H1 (cell line): ENCODE measurements around the gene STRIP2. TPM values are rescaled to one million over a fixed set of nuclear protein-coding genes. Genes with fewer than 3 reads are reported as not detected.

Experiments
- CTCF ChIA-PET: fragments of 300-600 bp; sonication (Branson Sonifier 250); formaldehyde crosslinking; loops from one replicate; lab custom pipeline; 2021; ENCODE audit not compliant: partially characterized antibody; lab: Charles Lee
- POLR2A ChIA-PET: fragments of 300-600 bp; sonication (Branson Sonifier 250); formaldehyde crosslinking; loops from one replicate; lab custom pipeline; 2021; ENCODE audit warnings: inconsistent platforms; ENCODE audit not compliant: partially characterized antibody; lab: Charles Lee
- DNase-seq, 2 experiments: peaks; one replicate each; pipeline versions ENCODE4 v3.0.0 to v3.0.0-alpha.2; 2010 to 2022; ENCODE audit warnings: low spot score in 2 of 2, low read depth in 1 of 2, mixed read lengths in 1 of 2
- FAIRE-seq: peaks from 2 replicates; lab custom pipeline; 2011; peaks lifted over from hg19 to GRCh38; lab: Jason Lieb, UNC
- H2AFZ ChIP-seq: 2 replicates; pipeline ENCODE4 v1.8.1; 2012; ENCODE audit warnings: low read length, inconsistent platforms
- H2AK5ac ChIP-seq: 2 replicates; pipeline ENCODE4 v1.6.1; 2013; ENCODE audit warnings: low read depth, low read length
- H2BK120ac ChIP-seq: replicated peaks from 2 replicates; pipeline ENCODE3; 2013; ENCODE audit warnings: low read depth, low read length, inconsistent platforms
- H2BK12ac ChIP-seq: 2 replicates; pipeline ENCODE4 v1.6.1; 2013; ENCODE audit warnings: low read depth, low read length
- H2BK15ac ChIP-seq: 2 replicates; pipeline ENCODE4 v1.6.1; 2013; ENCODE audit warnings: low read length
- H2BK20ac ChIP-seq: 2 replicates; pipeline ENCODE4 v1.6.1; 2013; ENCODE audit warnings: low read length
- H2BK5ac ChIP-seq: 2 replicates; pipeline ENCODE4 v1.6.1; 2013; ENCODE audit warnings: low read depth, low read length
- H3K14ac ChIP-seq: 2 replicates; pipeline ENCODE4 v1.6.1; 2013; ENCODE audit warnings: inconsistent platforms; ENCODE audit not compliant: insufficient read length
- H3K18ac ChIP-seq: 2 replicates; pipeline ENCODE4 v1.6.1; 2013; ENCODE audit warnings: low read length; ENCODE audit errors: extremely low read depth
- H3K23ac ChIP-seq: 2 replicates; pipeline ENCODE4 v1.6.1; 2013; ENCODE audit warnings: inconsistent platforms; ENCODE audit not compliant: insufficient read length
- H3K23me2 ChIP-seq: 2 replicates; pipeline ENCODE4 v1.6.1; 2013; ENCODE audit warnings: low read depth, low read length
- H3K27ac ChIP-seq: 2 replicates; pipeline ENCODE4 v1.6.1; 2011; ENCODE audit warnings: low read depth, low read length, inconsistent platforms
- H3K27me3 ChIP-seq, 4 experiments: replicated peaks in 1 of 4; 1 replicate in 1 of 4; 2 replicates in 3 of 4; pipeline versions ENCODE4 v1.6.1 to v1.8.1; 2011 to 2013; ENCODE audit warnings: low read length in 3 of 4, mild to moderate bottlenecking in 3 of 4, inconsistent platforms in 2 of 4, mixed read lengths in 2 of 4, moderate library complexity in 1 of 4; ENCODE audit not compliant: control insufficient read depth in 3 of 4, insufficient read depth in 3 of 4; ENCODE audit errors: extremely low read depth in 1 of 4
- H3K36me3 ChIP-seq, 4 experiments: 2 replicates each; pipeline versions ENCODE4 v1.6.1 to v1.8.1; 2011 to 2013; ENCODE audit warnings: mild to moderate bottlenecking in 4 of 4, low read length in 3 of 4, moderate library complexity in 2 of 4, control low read depth in 1 of 4, inconsistent platforms in 1 of 4; ENCODE audit not compliant: insufficient read depth in 4 of 4, control insufficient read depth in 2 of 4
- H3K4ac ChIP-seq: replicated peaks from 2 replicates; pipeline ENCODE3; 2013; ENCODE audit warnings: low read length, low read depth, mixed read lengths, inconsistent platforms; ENCODE audit not compliant: insufficient read length
- H3K4me1 ChIP-seq, 4 experiments: replicated peaks in 1 of 4; 1 replicate in 1 of 4; 2 replicates in 3 of 4; pipeline versions ENCODE4 v1.6.1 to v1.8.1; 2011 to 2013; ENCODE audit warnings: low read length in 3 of 4, inconsistent platforms in 2 of 4, mixed read lengths in 1 of 4; ENCODE audit not compliant: insufficient read depth in 4 of 4, control insufficient read depth in 3 of 4
- H3K4me2 ChIP-seq, 2 experiments: 2 replicates each; pipeline versions ENCODE4 v1.6.1 to v1.8.1; 2011 to 2013; ENCODE audit warnings: low read depth in 2 of 2, low read length in 2 of 2, control low read depth in 1 of 2, inconsistent platforms in 1 of 2, mild to moderate bottlenecking in 1 of 2; ENCODE audit not compliant: insufficient read depth in 1 of 2
- H3K4me3 ChIP-seq, 4 experiments: fragments of 200-600, 300-600 bp in 1 of 4; sonication (generic), shearing (Covaris generic), sonication (Bioruptor Twin) in 1 of 4; 2 replicates each; pipeline versions ENCODE4 v1.5.1 to v1.8.1; 2011 to 2016; ENCODE audit warnings: low read length in 4 of 4, low read depth in 3 of 4, control low read depth in 2 of 4, inconsistent platforms in 2 of 4, mild to moderate bottlenecking in 2 of 4, mixed read lengths in 1 of 4, moderate library complexity in 1 of 4; ENCODE audit not compliant: insufficient read depth in 2 of 4; ENCODE audit errors: extremely low read depth in 1 of 4
- H3K56ac ChIP-seq: replicated peaks from 2 replicates; pipeline ENCODE3; 2013; ENCODE audit warnings: low read depth, mild to moderate bottlenecking, mixed read lengths, low read length, inconsistent platforms; ENCODE audit not compliant: insufficient read length
- H3K79me1 ChIP-seq: 2 replicates; pipeline ENCODE4 v1.6.1; 2013; ENCODE audit warnings: low read depth, low read length, control low read depth
- H3K79me2 ChIP-seq, 2 experiments: 2 replicates each; pipeline versions ENCODE4 v1.6.1 to v1.8.1; 2012 to 2013; ENCODE audit warnings: low read length in 2 of 2, mild to moderate bottlenecking in 2 of 2, inconsistent platforms in 1 of 2; ENCODE audit not compliant: insufficient read depth in 2 of 2, control insufficient read depth in 1 of 2
- H3K9ac ChIP-seq, 4 experiments: replicated peaks in 1 of 4; 1 replicate in 1 of 4; 2 replicates in 3 of 4; pipeline versions ENCODE4 v1.6.1 to v1.8.1; 2011 to 2013; ENCODE audit warnings: low read depth in 3 of 4, low read length in 3 of 4, control low read depth in 2 of 4, mild to moderate bottlenecking in 2 of 4, moderate library complexity in 2 of 4, inconsistent platforms in 1 of 4; ENCODE audit errors: extremely low read depth in 1 of 4
- H3K9me3 ChIP-seq, 2 experiments: 2 replicates each; pipeline versions ENCODE4 v1.6.1 to v1.8.1; 2012 to 2013; ENCODE audit warnings: mild to moderate bottlenecking in 2 of 2, moderate library complexity in 2 of 2, control low read depth in 1 of 2, inconsistent platforms in 1 of 2, low read depth in 1 of 2, low read length in 1 of 2, mixed read lengths in 1 of 2; ENCODE audit not compliant: insufficient read depth in 2 of 2
- H4K20me1 ChIP-seq, 2 experiments: replicated peaks in 1 of 2; 2 replicates each; pipeline versions ENCODE3 to v1.8.1; 2011 to 2013; ENCODE audit warnings: inconsistent platforms in 2 of 2, low read length in 2 of 2, mild to moderate bottlenecking in 1 of 2; ENCODE audit not compliant: insufficient read depth in 2 of 2, control insufficient read depth in 1 of 2
- H4K5ac ChIP-seq: 2 replicates; pipeline ENCODE4 v1.6.1; 2013; ENCODE audit warnings: low read length, low read depth, mixed read lengths, inconsistent platforms; ENCODE audit not compliant: insufficient read length
- H4K8ac ChIP-seq: 2 replicates; pipeline ENCODE4 v1.8.0; 2013; ENCODE audit warnings: mild to moderate bottlenecking, moderate library complexity, low read length, inconsistent platforms; ENCODE audit not compliant: insufficient read depth; ENCODE audit errors: extremely low read depth
- H4K91ac ChIP-seq: replicated peaks from 2 replicates; pipeline ENCODE3; 2013; ENCODE audit warnings: low read length, mixed read lengths, inconsistent platforms; ENCODE audit not compliant: insufficient read length
- BACH1 ChIP-seq: IDR thresholded peaks from 2 replicates; pipeline ENCODE4 v1.6.1; 2012; ENCODE audit warnings: low read length, improper control_type of control experiment
- CBX8 ChIP-seq: fragments of 300-800, 300-1000 bp; sonication (generic); IDR thresholded peaks from 2 replicates; pipeline ENCODE4 v1.7.1; 2016; ENCODE audit warnings: low read depth, low read length, borderline replicate concordance
- CHD2 ChIP-seq: IDR thresholded peaks from 2 replicates; pipeline ENCODE4 v1.6.1; 2012; ENCODE audit warnings: low read length, improper control_type of control experiment
- WGBS, 2 experiments: shearing (Covaris generic) in 1 of 2; methylation state at CpG; one replicate each; pipeline versions ENCODE4 v1.1.6 to v1.1.7; 2013 to 2015; ENCODE audit warnings: low lambda C conversion rate in 2 of 2, mixed read lengths in 2 of 2, inconsistent platforms in 1 of 2, low coverage in 1 of 2, missing lambda C conversion rate in 1 of 2; ENCODE audit not compliant: insufficient replicate concordance in 2 of 2, insufficient coverage in 1 of 2, insufficient read length in 1 of 2; ENCODE audit errors: extremely low coverage in 1 of 2, missing lambda C conversion rate in 1 of 2; 5-methylcytosine and 5-hydroxymethylcytosine counted together
- polyA plus RNA-seq, 7 experiments: library from polyadenylated mRNA; depleted of rRNA in 3 of 7; stranded (reverse) in 5 of 7; unstranded in 2 of 7; fragments of >200 nt in 5 of 7; fragments of 200-250 nt in 2 of 7; gene quantifications; 1 replicate in 5 of 7; 2 replicates in 1 of 7; 4 replicates in 1 of 7; pipeline versions ENCODE4 v1.2.1 to v1.2.3, GENCODE V29; 2011 to 2013; ENCODE audit warnings: missing spikeins in 2 of 7, mixed read lengths in 2 of 7
- total RNA-seq: library from RNA; stranded (reverse); fragmentation: NEBNext Ultra II Directional; extraction: Animal tissue kit (Norgen Biotek cat#: 25700); gene quantifications from 2 replicates; pipeline ENCODE4 v1.2.1, GENCODE V29; 2021

STRIP2 gene
- total and polyA plus RNA-seq, 2 of the 8 experiments (the other 6 are each of a cell fraction or from before 2014, with no cell fraction given), result 5.3 to 8.2 TPM

DNA sequence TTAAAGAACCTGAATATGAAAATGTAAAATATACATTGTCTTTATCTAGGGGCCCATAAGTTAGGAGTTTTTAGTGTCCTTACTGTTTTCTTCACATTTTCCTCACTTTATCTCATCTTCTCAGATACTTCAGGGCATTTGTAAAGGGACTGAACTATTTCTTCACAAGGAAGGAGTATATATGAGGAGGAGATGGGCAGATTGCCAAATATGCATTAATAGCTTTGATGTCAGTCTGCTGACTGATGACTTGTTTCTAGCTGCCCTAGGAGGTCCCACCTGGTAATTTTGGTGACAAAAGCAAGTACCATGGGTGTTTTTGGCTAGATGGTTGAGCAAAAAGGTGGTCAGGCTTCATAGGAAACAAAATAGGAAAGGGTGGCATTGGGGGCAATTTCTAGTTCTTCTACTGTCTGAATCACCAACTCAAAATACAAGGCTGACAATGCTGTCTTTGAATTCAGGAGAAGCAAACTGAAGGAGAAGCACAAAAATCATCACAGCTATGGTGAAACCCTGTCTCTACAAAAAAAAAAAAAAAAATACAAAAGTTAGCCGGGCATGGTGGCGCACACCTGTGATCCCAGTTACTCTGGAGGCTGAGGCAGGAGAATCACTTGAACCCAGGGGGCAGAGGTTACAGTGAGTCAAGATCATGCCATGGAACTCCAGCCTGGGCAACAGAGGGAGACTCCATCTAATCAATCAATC, 10.4 kb upstream of the STRIP2 start:
- FAIRE-seq, result no peak
- TF ChIP-seq BACH1 (no peak), CHD2 (no peak), CBX8 (no peak)

More for the DNA sequence above, 10.4 kb upstream of the STRIP2 start:
- Histone ChIP-seq H3K9me3 (no peaks in the 10 kb centered on the region), H4K8ac (no peak overlapping the region), H2BK120ac (no peak overlapping the region), H3K4me1 (no peaks in the 10 kb centered on the region), H2BK20ac (no peak overlapping the region), H3K27me3 (no peaks in the 10 kb centered on the region), H3K18ac (no peak overlapping the region), H3K79me1 (no peaks in the 10 kb centered on the region; the same call in 1 of the 2 replicates), H4K5ac (no peak overlapping the region), H4K20me1 (no peaks in the 10 kb centered on the region), H3K56ac (no peak overlapping the region), H3K23ac (no peak overlapping the region), H4K91ac (no peak overlapping the region), H3K36me3 (peaks cover 0 to 19% (median 8%) of the 10 kb centered on the region in 4 experiments; a peak in 5 of 8 replicates), H3K27ac (no peak overlapping the region), H3K79me2 (no peaks in the 10 kb centered on the region), H2BK12ac (no peak overlapping the region), H3K9ac (no peak overlapping the region), H2AFZ (no peak overlapping the region), H3K4ac (no peak overlapping the region), H2AK5ac (no peak overlapping the region), H3K14ac (no peak overlapping the region), H3K23me2 (no peaks in the 10 kb centered on the region), H2BK5ac (no peak overlapping the region), H3K4me2 (no peak overlapping the region), H2BK15ac (no peak overlapping the region), H3K4me3 (no peak overlapping the region)
- POLR2A ChIA-PET, result interaction anchor here (4.0 kb wide), 1 partner anchor 10 kb away, joined by 18 read pairs; the partner anchor contains the start of gene STRIP2
- WGBS, 2 experiments, result 85% methylated on average over 2 of the region's 2 CpGs; no CpG with 5 or more reads in 1 of the 2 experiments
- CTCF ChIA-PET, result interaction anchor here (0.7 to 1.9 kb wide), 7 partner anchors 9 to 219 kb away, joined by 3 to 5 read pairs (median 3); partner anchors contain the start of gene STRIP2
- DNase-seq, result no peak
